NCI-H526 (cell line): Measurements from ENCODE around the gene PSME4.
"Not testable (repeated sequence)": the region's sequence is repeated elsewhere in the genome, so short reads cannot be mapped to it uniquely, and the experiment has no call there.

ENCODE experiments used
- DNase-seq, 2 experiments: peaks; one replicate each; lab custom pipeline; 2025; lab: John Stamatoyannopoulos, UW

PSME4 gene

GRCh38 chr2:53964987-53965687, 5.7 kb downstream of the PSME4 start:
- no peak for DNase-seq

GRCh38 chr2:53964257-53964952, 6.4 kb downstream of the PSME4 start:
- DNase-seq, result no peak

- not testable (repeated sequence) for DNase-seq
Observed at GRCh38 chr2:53961478-53962216, 9.1 kb downstream of the PSME4 start.

- DNase-seq, result no peak
Observed at GRCh38 chr2:53960476-53960875, 10.3 kb downstream of the PSME4 start.

GRCh38 chr2:53958443-53958842, 12.3 kb downstream of the PSME4 start:
- DNase-seq, result no peak

GRCh38 chr2:53952519-53952918, 18.3 kb downstream of the PSME4 start:
- no peak for DNase-seq

GRCh38 chr2:53949457-53949856, 21.3 kb downstream of the PSME4 start:
- DNase-seq, result no peak

GRCh38 chr2:53945538-53945937, 25.3 kb downstream of the PSME4 start:
- DNase-seq, result no peak

GRCh38 chr2:53944542-53944941, 26.3 kb downstream of the PSME4 start:
- DNase-seq, result peak; percentile 34 to 43

GRCh38 chr2:53942280-53942679, 28.5 kb downstream of the PSME4 start:
- DNase-seq, result no peak

GRCh38 chr2:53941749-53942148, 29.0 kb downstream of the PSME4 start:
- DNase-seq, result no peak

- no peak for DNase-seq
Observed at GRCh38 chr2:53939656-53940055, 31.1 kb downstream of the PSME4 start.

GRCh38 chr2:53938904-53939303, 31.9 kb downstream of the PSME4 start:
- no peak for DNase-seq

- DNase-seq, result no peak
Observed at GRCh38 chr2:53933329-53933728, 37.5 kb downstream of the PSME4 start.

GRCh38 chr2:53926321-53926720, 44.5 kb downstream of the PSME4 start:
- not testable (repeated sequence) for DNase-seq

GRCh38 chr2:53913721-53914120, 57.1 kb downstream of the PSME4 start:
- no peak for DNase-seq

GRCh38 chr2:53911434-53912189, 59.2 kb downstream of the PSME4 start:
- no peak for DNase-seq

- no peak for DNase-seq
Observed at GRCh38 chr2:53907582-53907981, 63.2 kb downstream of the PSME4 start.

- no peak for DNase-seq
Observed at GRCh38 chr2:53905396-53905795, 65.4 kb downstream of the PSME4 start.

- DNase-seq, result no peak
Observed at GRCh38 chr2:53903011-53903410, 67.8 kb downstream of the PSME4 start.

- no peak for DNase-seq
Observed at GRCh38 chr2:53901192-53901591, 69.6 kb downstream of the PSME4 start.

- no peak for DNase-seq
Observed at GRCh38 chr2:53896864-53897263, 73.9 kb downstream of the PSME4 start.
